GM20431 (cell line): Measurements from ENCODE around the gene FAM234B.
"Not testable (repeated sequence)": the region's sequence is repeated elsewhere in the genome, so short reads cannot be mapped to it uniquely, and the experiment has no call there.

ENCODE experiments used
- in situ Hi-C: fragments of 300-500 bp; cut with MseI, MboI; formaldehyde crosslinking; loops from one replicate; pipeline ENCODE4 v1.15.0; 2020; ENCODE audit warnings: low sequenced_read_pairs; ENCODE audit not compliant: unreplicated experiment

FAM234B gene

GRCh38 chr12:13052421-13052820, 8.2 kb downstream of the FAM234B start:
- in situ Hi-C loops, result no loop called here

- in situ Hi-C loops, result not testable (repeated sequence)
Observed at GRCh38 chr12:13053617-13054016, 9.4 kb downstream of the FAM234B start.

DNA sequence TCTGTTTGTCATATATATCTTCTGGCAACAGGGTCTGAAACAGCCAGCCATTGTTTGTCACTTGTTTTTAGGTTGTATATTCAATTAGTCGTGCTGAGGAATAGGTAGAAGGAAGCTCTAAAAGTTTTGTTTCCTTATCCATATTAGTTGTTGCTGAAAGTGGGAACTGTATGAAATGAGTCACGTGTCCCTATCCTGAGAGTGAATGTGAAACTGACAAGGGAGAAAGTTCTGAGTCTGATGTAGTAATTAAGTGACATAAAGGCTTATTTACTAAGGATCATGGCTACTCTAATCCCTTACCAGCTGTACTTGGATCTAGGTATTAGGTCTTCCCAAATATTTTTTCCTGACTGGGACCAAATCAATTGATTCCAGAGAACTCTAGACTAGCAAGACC, 16.4 kb downstream of the FAM234B start:
- in situ Hi-C loops, result no loop called here

- in situ Hi-C loops, result no loop called here
Observed at GRCh38 chr12:13061377-13061776, 17.2 kb downstream of the FAM234B start.

DNA sequence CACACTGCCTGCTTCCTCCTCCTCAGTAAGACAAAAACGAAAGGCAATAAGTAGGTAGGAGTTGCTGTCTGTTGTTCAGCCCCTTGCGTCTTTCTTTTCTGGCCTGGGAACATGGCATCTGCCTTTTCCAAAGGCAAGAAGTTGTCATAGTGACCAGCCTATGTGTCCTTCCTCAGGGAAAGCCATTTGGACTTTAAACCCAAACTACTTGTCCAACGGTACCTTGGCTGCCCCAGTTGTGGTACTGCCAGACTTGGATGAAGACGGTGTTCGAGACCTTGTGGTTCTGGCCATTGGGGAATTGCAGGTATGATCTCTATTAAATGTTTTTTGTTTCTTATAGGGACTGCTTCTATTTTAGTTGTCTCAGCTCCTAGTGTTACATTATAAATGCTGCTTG, 18.5 kb downstream of the FAM234B start:
- in situ Hi-C loops, result no loop called here

GRCh38 chr12:13066014-13066413, 21.8 kb downstream of the FAM234B start:
- in situ Hi-C loops, result no loop called here

DNA sequence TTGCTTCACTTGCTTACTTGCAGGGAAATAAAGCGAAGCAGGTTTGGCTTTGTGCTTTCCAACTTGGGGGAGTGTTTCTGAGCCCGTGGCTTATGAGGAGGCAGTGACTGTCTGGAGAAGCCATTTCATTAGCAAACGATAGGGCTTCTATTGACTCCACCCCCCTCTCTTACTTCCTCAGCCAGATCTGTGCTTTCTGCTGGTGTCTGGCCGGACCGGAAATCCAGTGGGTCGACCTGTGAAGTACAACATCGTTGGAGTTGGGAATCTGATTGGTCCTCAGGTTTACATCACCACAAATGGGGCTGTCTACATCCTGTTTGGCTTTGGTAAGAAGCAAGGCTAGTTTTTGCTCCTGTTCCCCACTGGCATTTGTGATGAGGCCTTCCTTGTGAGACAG, 22.3 kb downstream of the FAM234B start:
- in situ Hi-C loops, result no loop called here

DNA sequence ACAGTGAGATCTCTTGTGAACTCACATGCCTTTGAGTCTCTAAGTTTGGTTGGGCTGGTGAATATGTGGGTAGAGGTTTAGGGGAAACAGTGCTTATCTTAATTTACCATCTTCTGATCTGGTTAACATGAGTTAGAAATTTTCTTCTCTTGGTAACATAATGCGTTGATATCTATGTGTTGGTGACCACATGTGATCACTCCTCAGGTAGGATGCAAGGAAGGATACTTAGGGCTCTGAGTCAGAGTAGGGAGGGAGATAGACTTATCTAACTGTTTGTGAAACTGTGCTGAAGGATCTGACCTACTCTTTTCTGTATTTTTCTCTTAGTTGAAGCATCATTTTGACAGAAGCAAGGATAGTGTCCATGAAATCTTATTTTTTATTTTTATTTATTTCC, 23.1 kb downstream of the FAM234B start:
- in situ Hi-C loops, result no loop called here

DNA sequence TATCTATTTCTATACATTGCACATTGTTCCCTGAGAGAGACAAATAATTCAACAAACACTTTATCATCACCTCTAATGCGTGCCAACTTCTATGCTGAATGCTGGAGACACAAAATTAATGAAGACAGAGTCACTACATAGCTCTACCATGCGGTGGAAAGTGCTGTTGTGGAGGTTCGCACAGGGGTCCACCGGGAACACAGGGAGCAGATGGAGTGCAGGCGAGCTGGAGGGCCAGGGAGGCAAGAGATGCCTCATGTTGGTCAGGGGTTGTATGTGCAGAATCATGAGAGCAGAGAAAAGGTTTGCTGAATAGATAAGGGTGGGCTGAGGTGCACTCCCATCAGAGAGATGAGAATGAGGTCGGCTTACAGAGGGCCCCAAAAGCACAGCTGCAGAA, 25.2 kb downstream of the FAM234B start:
- in situ Hi-C loops, result no loop called here

- in situ Hi-C loops, result no loop called here
Observed at GRCh38 chr12:13071305-13072280, 27.4 kb downstream of the FAM234B start.

DNA sequence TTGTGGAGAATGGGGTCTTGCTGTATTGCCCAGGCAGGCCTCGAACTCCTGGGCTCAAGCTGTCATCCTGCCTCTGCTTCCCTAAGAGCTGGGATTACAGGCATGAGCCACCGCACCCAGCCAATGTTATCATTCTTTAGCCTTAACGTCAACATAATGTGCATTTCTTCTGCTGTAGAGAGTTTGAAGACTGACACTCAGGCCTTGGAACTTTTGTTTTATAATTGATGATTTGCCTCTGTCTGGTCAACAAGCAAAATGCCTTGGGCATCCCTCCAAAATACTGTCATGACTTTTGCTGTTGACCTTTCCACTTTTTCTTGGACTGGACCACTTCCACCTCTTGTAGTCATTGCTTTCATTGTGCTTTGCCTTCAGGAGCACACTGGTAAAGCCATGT, 29.0 kb downstream of the FAM234B start:
- in situ Hi-C loops, result no loop called here

GRCh38 chr12:13074396-13075117, 30.4 kb downstream of the FAM234B start:
- in situ Hi-C loops, result no loop called here

DNA sequence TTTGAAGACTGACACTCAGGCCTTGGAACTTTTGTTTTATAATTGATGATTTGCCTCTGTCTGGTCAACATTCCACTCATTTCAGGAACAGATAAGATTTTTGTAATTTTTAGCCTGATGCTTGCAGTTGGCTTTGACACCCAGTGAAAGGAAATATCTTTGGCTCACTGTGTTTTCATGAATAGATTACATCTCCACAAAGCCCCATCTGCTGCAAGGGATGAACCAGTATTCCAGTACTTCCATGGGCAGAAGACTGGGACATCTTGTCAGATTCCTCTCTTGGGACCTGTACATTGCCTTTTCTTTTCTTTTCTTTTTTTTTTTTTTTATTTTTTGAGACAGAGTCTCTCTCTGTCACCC, 30.9 kb downstream of the FAM234B start:
- in situ Hi-C loops, result no loop called here

DNA sequence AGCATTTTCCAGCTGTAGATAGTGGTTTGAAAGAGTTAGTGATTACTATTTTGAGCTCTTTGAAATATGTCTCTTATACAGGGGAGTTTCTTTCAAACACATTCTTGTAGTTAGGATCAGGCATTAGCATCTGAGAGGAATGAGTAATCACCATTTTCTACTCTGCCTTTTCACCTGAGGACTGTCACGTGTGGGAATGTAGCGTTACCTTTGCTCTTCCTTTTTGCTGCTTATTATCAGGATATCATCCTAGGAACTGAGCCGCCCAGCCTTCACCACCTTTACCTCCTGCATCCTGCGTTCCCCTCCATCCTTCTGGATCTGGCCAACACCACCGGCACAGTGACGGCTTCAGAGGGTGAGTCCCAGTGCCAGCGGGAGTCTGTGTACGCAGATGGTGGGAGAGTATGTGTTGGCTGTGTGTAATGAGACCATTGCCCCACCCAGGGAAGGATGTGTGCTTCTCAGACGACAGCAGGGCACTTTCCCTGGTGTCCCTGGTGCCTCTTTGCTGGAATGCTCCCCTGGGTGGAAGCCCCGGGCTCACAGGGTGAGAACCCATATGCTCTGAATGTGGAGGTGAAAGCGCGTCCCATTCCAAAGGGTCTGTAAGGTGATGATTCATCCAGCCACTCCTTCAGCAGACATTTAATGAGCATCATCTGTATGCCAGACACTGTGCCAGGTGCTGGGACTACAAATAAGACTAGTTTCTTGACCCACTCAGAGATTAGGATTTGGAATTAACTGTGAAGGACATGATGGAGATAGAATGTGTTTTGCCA, 31.8 kb downstream of the FAM234B start:
- in situ Hi-C loops, result no loop called here

DNA sequence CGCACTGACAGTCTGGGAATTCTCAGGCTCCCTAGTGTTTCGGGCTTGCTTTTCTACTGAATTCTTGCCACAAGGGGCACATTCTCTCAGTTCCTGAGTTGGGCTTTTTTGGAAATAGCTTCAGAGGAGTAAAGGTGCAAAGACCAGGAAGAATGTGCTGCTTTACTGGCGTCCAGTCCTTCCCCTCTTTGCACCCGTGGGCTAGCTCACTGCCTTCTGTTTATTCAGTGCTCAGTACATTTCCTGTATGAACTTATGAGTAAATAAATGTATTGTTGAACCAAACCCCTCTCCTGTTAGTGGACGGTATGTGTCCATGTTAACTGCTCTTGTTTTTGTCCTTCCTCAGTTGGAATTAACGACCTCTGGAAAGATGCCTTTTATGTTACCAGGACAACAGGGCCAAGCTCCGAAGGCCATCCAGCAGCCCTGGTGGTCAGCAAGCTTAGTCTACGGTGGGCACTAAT, 35.3 kb downstream of the FAM234B start:
- in situ Hi-C loops, result no loop called here

GRCh38 chr12:13080266-13080665, 36.1 kb downstream of the FAM234B start:
- in situ Hi-C loops, result no loop called here

DNA sequence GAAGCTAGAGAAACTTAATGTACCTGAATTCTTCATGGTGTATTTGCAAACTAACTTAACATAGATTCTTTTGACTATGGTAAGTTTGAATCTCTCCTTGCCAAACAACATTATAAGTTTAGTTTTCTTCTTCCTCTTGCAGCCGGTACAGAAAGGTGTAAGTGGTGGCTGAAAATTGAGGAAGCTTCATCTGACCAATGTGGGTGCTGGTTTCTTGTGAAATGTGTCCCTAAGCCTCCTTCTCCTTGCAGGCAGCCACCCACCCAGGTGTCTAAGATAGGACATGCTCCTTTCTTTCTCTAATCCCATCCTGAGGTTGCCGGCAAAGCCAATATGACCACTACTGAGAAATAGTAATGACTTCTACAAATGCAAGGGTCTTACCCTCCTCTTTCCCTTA, 38.7 kb downstream of the FAM234B start:
- in situ Hi-C loops, result no loop called here

- in situ Hi-C loops, result not testable (repeated sequence)
Observed at GRCh38 chr12:13083638-13084037, 39.5 kb downstream of the FAM234B start.

DNA sequence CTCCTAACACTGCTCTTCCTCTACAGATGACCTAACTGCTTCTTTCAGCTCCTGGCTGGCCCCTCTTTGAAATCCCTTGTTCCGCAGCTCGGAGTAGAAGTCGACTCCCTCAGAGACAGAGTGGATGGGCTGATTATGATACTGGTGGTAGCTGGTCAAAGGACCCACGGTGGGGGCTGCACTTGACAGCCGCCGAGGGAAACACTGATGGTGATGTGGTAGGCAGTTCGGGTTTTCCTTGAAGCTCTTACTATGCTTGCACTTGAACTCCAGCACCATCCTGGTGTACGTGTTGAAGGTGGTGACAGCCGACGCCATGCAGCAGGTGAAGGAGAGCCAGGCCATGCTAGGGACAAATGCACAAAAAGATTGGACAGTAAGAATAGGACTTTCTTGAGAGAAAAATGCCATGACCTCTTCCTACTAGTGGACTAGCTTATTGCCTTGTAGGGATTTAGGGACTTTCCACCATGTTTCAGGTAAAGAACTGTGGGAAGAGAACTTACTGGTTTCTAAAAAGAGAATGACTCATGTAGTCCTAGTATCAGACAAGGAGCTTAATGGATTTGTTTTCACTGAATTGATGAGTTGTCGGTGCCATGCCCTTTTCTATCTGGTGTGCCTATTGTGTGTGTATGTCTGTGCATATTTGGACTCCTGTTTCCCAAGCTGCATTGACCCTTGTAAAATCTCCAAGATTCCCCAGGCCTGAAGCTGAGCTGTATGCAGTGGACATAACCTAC, 40.9 kb downstream of the FAM234B start:
- in situ Hi-C loops, result no loop called here
